GM06990 (cell line): Measurements from ENCODE around the gene LOC101059915.

Source experiments
- DNase-seq: peaks from one replicate; pipeline ENCODE4 v3.0.0-alpha.2; 2011; ENCODE audit not compliant: insufficient read length; ENCODE audit errors: extremely low read depth
- H3K27me3 ChIP-seq: replicated peaks from 2 replicates; pipeline ENCODE4 v1.6.0; 2011; ENCODE audit warnings: low read length; ENCODE audit not compliant: control insufficient read depth, insufficient read depth
- H3K36me3 ChIP-seq: 2 replicates; pipeline ENCODE4 v1.5.1; 2011; ENCODE audit warnings: low read length; ENCODE audit not compliant: control insufficient read depth, insufficient read depth
- H3K4me3 ChIP-seq: replicated peaks from 2 replicates; pipeline ENCODE4 v1.5.1; 2011; ENCODE audit warnings: low read depth, mild to moderate bottlenecking, control low read depth, low read length
- CTCF ChIP-seq: IDR thresholded peaks from 2 replicates; pipeline ENCODE4 v1.5.1; 2011; ENCODE audit warnings: low read length, control low read depth, mild to moderate bottlenecking, inconsistent platforms; ENCODE audit not compliant: insufficient read depth, poor library complexity, severe bottlenecking

Gene LOC101059915

GRCh38 chrX:71619986-71620385 is 47.4 kb upstream of the LOC101059915 start:
- no peak for TF ChIP-seq CTCF
- Histone ChIP-seq H3K27me3 (no peaks in the 10 kb centered on the region), H3K36me3 (peaks cover 2% of the 10 kb centered on the region; the same call in 1 of the 2 replicates), H3K4me3 (no peak overlapping the region)
- no peak for DNase-seq

- H3K36me3 ChIP-seq: no peaks in the 10 kb centered on the region; the same call in 1 of the 2 replicates
- no peaks in the 10 kb centered on the region for H3K27me3 ChIP-seq
- DNase-seq: no peak
- TF ChIP-seq CTCF: no peak
- no peak overlapping the region for H3K4me3 ChIP-seq
These were observed 45.7 kb upstream of the LOC101059915 start for GRCh38 chrX:71621603-71622002.

- H3K36me3 ChIP-seq: no peaks in the 10 kb centered on the region
- TF ChIP-seq CTCF: no peak
- H3K27me3 ChIP-seq: no peaks in the 10 kb centered on the region
- no peak for DNase-seq
- H3K4me3 ChIP-seq: no peak overlapping the region
These were observed 45.2 kb upstream of the LOC101059915 start for GRCh38 chrX:71622032-71622575.

- H3K27me3 ChIP-seq: no peaks in the 10 kb centered on the region
- no peaks in the 10 kb centered on the region for H3K36me3 ChIP-seq
- no peak overlapping the region for H3K4me3 ChIP-seq
- peak; percentile 18 for TF ChIP-seq CTCF
- DNase-seq: peak; percentile 82
These were observed 44.5 kb upstream of the LOC101059915 start for GRCh38 chrX:71622576-71623450.

- DNase-seq: no peak
- no peak for TF ChIP-seq CTCF
- Histone ChIP-seq H3K4me3 (no peak overlapping the region), H3K27me3 (no peaks in the 10 kb centered on the region), H3K36me3 (no peaks in the 10 kb centered on the region)
These were observed 43.6 kb upstream of the LOC101059915 start for GRCh38 chrX:71623714-71624113.

- H3K27me3 ChIP-seq: no peaks in the 10 kb centered on the region
- no peak overlapping the region for H3K4me3 ChIP-seq
- no peaks in the 10 kb centered on the region for H3K36me3 ChIP-seq
- no peak for TF ChIP-seq CTCF
- no peak for DNase-seq
These were observed 41.9 kb upstream of the LOC101059915 start for GRCh38 chrX:71625471-71625870.
